Calu3 (cell line): ENCODE data around the gene GRM7. TPM values are rescaled to one million over a fixed set of nuclear protein-coding genes. Genes with fewer than 3 reads are reported as not detected.

ENCODE experiments used
- BruUV-seq: library from RNA; stranded (reverse); fragments of 400-500 nt; replicated peaks from 2 replicates; lab custom pipeline; 2021; lab: Mats Ljungman, UMichigan
- CTCF ChIA-PET: fragments of 300-600 bp; sonication (Branson Sonifier 250); formaldehyde crosslinking; loops from one replicate; lab custom pipeline; 2022; ENCODE audit warnings: antibody characterized with exemption; lab: Charles Lee
- DNase-seq: peaks from one replicate; pipeline ENCODE4 v3.0.0; 2022
- H3K27ac Mint-ChIP-seq: one replicate; pipeline ENCODE4 v1.8.0; 2022; ENCODE audit warnings: mixed read lengths; ENCODE audit not compliant: unreplicated experiment
- H3K27me3 Mint-ChIP-seq: one replicate; pipeline ENCODE4 v1.8.0; 2022; ENCODE audit warnings: mixed read lengths; ENCODE audit not compliant: unreplicated experiment
- H3K36me3 Mint-ChIP-seq: one replicate; pipeline ENCODE4 v1.8.0; 2022; ENCODE audit warnings: mild to moderate bottlenecking, moderate library complexity, mixed read lengths; ENCODE audit not compliant: insufficient read depth, unreplicated experiment
- H3K4me1 Mint-ChIP-seq: one replicate; pipeline ENCODE4 v1.8.0; 2022; ENCODE audit warnings: mild to moderate bottlenecking, low read depth, mixed read lengths; ENCODE audit not compliant: unreplicated experiment
- H3K4me3 Mint-ChIP-seq: one replicate; pipeline ENCODE4 v1.8.0; 2022; ENCODE audit warnings: mild to moderate bottlenecking, low read depth, moderate library complexity, mixed read lengths; ENCODE audit not compliant: unreplicated experiment
- H3K9me3 Mint-ChIP-seq: one replicate; pipeline ENCODE4 v1.8.0; 2022; ENCODE audit warnings: low read depth, mixed read lengths; ENCODE audit not compliant: unreplicated experiment
- intact Hi-C: fragments of 100-400 bp; cut with micrococcal nuclease; formaldehyde crosslinking; loops from one replicate; pipeline ENCODE4 v1.10.0; 2022; ENCODE audit not compliant: unreplicated experiment
- total RNA-seq: library from RNA; stranded (reverse); gene quantifications from 2 replicates; pipeline ENCODE4 v1.2.3, GENCODE V29; 2022
- TF ChIP-seq, protein P1 (sequence below): fragments of 200-600 bp; IDR thresholded peaks from one replicate; pipeline ENCODE4 v1.8.0; 2022; ENCODE audit warnings: antibody characterized with exemption; ENCODE audit not compliant: unreplicated experiment

Gene GRM7
- total RNA-seq, 1 experiment from 2014 or later: not detected

DNA sequence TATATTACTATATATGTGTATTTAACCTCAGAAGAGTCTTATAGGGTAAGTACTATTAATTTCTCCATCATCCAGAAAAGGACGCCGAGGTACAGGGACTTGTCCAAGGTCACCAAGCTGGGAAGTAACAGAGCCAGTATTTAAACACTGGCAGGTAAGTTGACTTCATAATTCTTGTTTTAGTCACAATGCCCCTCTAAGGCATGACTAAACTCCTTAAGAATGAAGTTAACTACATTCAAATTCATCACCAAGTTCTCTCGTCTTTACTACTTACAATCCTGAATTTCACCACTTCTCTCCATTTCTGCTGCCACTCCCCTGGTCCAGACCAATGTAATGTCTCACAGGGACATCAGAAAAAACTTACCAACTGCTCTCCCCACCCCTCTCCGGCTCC is 312.1 kb downstream of the GRM7 start:
- H3K27me3 Mint-ChIP-seq: no peaks in the 10 kb centered on the region
- H3K9me3 Mint-ChIP-seq: peaks cover 5% of the 10 kb centered on the region
- no peak overlapping the region for H3K27ac Mint-ChIP-seq
- no peak overlapping the region for H3K4me3 Mint-ChIP-seq
- H3K36me3 Mint-ChIP-seq: no peaks in the 10 kb centered on the region
- intact Hi-C loops: no loop called here
- H3K4me1 Mint-ChIP-seq: no peaks in the 10 kb centered on the region
- CTCF ChIA-PET: no interaction called here
- TF ChIP-seq, protein P1, sequence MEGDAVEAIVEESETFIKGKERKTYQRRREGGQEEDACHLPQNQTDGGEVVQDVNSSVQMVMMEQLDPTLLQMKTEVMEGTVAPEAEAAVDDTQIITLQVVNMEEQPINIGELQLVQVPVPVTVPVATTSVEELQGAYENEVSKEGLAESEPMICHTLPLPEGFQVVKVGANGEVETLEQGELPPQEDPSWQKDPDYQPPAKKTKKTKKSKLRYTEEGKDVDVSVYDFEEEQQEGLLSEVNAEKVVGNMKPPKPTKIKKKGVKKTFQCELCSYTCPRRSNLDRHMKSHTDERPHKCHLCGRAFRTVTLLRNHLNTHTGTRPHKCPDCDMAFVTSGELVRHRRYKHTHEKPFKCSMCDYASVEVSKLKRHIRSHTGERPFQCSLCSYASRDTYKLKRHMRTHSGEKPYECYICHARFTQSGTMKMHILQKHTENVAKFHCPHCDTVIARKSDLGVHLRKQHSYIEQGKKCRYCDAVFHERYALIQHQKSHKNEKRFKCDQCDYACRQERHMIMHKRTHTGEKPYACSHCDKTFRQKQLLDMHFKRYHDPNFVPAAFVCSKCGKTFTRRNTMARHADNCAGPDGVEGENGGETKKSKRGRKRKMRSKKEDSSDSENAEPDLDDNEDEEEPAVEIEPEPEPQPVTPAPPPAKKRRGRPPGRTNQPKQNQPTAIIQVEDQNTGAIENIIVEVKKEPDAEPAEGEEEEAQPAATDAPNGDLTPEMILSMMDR: no peak
- no TSS peak for BruUV-seq
- DNase-seq: no peak

DNA sequence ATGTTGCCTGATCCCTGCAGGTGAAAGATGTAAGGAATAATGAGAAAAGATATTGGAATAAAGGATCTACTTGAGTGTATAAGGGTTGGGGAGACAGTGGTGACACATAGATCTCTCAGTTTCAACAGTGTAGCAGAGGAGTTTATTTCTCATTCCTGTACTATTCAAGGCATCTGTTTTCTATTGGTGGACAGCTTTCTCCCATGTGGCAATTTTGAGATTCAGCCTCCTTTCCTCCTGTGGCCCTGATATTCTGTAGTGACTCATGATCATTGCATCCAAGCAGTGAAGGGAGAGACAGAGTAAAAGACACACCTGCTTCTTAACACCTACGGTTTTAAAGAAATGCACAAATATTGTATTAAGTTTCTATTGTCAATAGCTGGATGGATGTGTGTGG is 327.6 kb downstream of the GRM7 start:
- DNase-seq: no peak
- Mint-ChIP-seq H3K27ac (no peak overlapping the region), H3K36me3 (no peaks in the 10 kb centered on the region), H3K4me1 (peaks cover under 1% of the 10 kb centered on the region), H3K4me3 (no peak overlapping the region), H3K9me3 (peaks cover 7% of the 10 kb centered on the region), H3K27me3 (no peaks in the 10 kb centered on the region)
- TF ChIP-seq, protein P1: no peak
- CTCF ChIA-PET: no interaction called here
- intact Hi-C loops: no loop called here
- no TSS peak for BruUV-seq

DNA sequence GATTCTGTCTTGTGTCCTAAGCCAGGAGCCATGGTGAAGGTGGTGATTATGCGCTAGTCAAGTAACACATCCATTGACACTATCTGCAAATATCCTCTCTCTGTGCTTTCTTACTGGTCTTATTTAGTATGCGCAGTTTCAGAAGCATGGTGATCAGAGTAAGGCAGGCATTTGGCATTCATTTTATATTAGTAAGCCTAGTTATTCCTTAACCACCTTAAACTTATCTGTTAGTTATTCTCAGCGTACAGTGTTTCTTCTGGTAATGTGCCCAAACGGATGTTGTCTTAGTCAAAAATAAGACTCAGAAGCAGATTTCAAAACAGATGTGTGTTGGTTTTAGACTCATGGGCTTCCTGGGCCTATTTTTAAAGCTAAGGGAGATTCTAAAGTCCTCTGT is 329.2 kb downstream of the GRM7 start:
- Mint-ChIP-seq H3K4me1 (peaks cover 13% of the 10 kb centered on the region), H3K9me3 (peaks cover 7% of the 10 kb centered on the region), H3K27me3 (no peaks in the 10 kb centered on the region), H3K36me3 (no peaks in the 10 kb centered on the region), H3K27ac (no peak overlapping the region), H3K4me3 (no peak overlapping the region)
- no TSS peak for BruUV-seq
- intact Hi-C loops: no loop called here
- DNase-seq: no peak
- TF ChIP-seq, protein P1: no peak
- CTCF ChIA-PET: no interaction called here

DNA sequence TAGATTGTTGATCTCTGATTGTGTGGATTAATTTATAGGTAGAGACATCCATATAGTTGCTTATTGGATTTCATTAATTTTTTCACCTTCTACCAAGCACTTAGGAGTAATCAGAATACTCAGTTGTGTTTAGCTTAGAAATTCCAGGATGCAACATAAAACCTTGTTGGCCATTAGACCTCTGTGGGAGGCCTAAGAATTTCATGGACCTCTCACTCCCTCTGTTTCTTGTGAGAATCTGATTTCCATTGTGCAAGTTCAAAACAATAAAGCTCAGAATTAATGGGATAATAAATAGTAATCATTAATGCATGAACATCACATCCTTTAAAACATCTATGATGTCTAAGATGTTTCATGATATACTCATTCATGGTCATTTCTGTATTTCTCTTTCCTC is 332.4 kb downstream of the GRM7 start:
- DNase-seq: no peak
- BruUV-seq: no TSS peak
- TF ChIP-seq, protein P1: no peak
- H3K4me1 Mint-ChIP-seq: peaks cover 13% of the 10 kb centered on the region
- no peaks in the 10 kb centered on the region for H3K36me3 Mint-ChIP-seq
- H3K27ac Mint-ChIP-seq: no peak overlapping the region
- intact Hi-C loops: no loop called here
- H3K27me3 Mint-ChIP-seq: no peaks in the 10 kb centered on the region
- H3K4me3 Mint-ChIP-seq: no peak overlapping the region
- H3K9me3 Mint-ChIP-seq: no peaks in the 10 kb centered on the region
- CTCF ChIA-PET: interaction anchor here (0.6 kb wide), 1 partner anchor 318 kb away, joined by 3 read pairs; no protein-coding TSS in a partner anchor
